Psoas muscle (tissue), 8 donors: Measurements from ENCODE around the gene MICAL1. TPM values are rescaled to one million over a fixed set of nuclear protein-coding genes. Genes with fewer than 3 reads are reported as not detected.
A peak's percentile ranks its signal among the peaks of the same experiment; 100 is the strongest.

Experiments used
- ATAC-seq, 4 donors: fragments of 200-7000 bp; cut with Tn5 transposase; one replicate each; pipeline ENCODE4 v1.9.1; 2020; ENCODE audit warnings: moderate library complexity in 3 of 4, mild to moderate bottlenecking in 2 of 4
- DNase-seq, 2 donors: peaks; one replicate each; pipeline ENCODE4 v3.0.0-alpha.2; 2020
- H3K27ac ChIP-seq: fragments of 200-600 bp; one replicate; pipeline ENCODE4 v1.8.0; 2022
- H3K27me3 ChIP-seq, 3 donors: fragments of 200-600 bp in 1 of 3; one replicate each; pipeline versions ENCODE4 v1.6.1 to v1.8.0; 2013 to 2022; ENCODE audit warnings: low read length in 2 of 3, mild to moderate bottlenecking in 2 of 3, moderate library complexity in 1 of 3; ENCODE audit not compliant: insufficient read depth in 3 of 3
- H3K36me3 ChIP-seq, 2 donors: fragments of 200-600 bp in 1 of 2; one replicate each; pipeline versions ENCODE4 v1.6.1 to v1.8.0; 2013 to 2022; ENCODE audit warnings: low read depth in 1 of 2, mild to moderate bottlenecking in 1 of 2, moderate library complexity in 1 of 2; ENCODE audit not compliant: insufficient read depth in 1 of 2
- H3K4me1 ChIP-seq: fragments of 200-600 bp; one replicate; pipeline ENCODE4 v1.8.0; 2022
- H3K4me3 ChIP-seq: fragments of 200-600 bp; one replicate; pipeline ENCODE4 v1.8.0; 2022; ENCODE audit warnings: mild to moderate bottlenecking
- H3K9me3 ChIP-seq: fragments of 200-600 bp; one replicate; pipeline ENCODE4 v1.8.0; 2022
- WGBS, 3 donors: extraction: QIAGEN DNeasy Blood & Tissue Kit; methylation state at CpG; one replicate each; pipeline versions ENCODE4 v1.1.6 to v1.1.7; 2013; 5-methylcytosine and 5-hydroxymethylcytosine counted together
- intact Hi-C, 2 donors: fragments of 100-400 bp; cut with DNase I; formaldehyde crosslinking; loops; one replicate each; pipeline versions ENCODE4 v1.11.0 to v1.14.2; 2022
- polyA plus RNA-seq, 3 donors: library from polyadenylated mRNA; stranded (reverse); fragments of 200-250 nt; gene quantifications; one replicate each; pipeline ENCODE4 v1.2.3, GENCODE V29; 2013
- total RNA-seq, 4 donors: library from RNA; stranded (reverse); fragmentation: NEBNext Ultra II Directional in 2 of 4; extraction: Animal tissue kit (Norgen Biotek cat#: 25700) in 2 of 4; gene quantifications; one replicate each; pipeline versions ENCODE4 v1.2.1 to v1.2.4, GENCODE V29; 2021 to 2023
- TF ChIP-seq, protein P1 (sequence below): fragments of 200-600 bp; IDR thresholded peaks from one replicate; pipeline ENCODE4 v1.8.0; 2022; ENCODE audit warnings: antibody characterized with exemption
- donor health status: healthy with polysubstance abuse.
- donor health status: DM: no; HTN: no; CAD: no; lungs with moderate emphysema.
- donor health status: Bipolar disorder and iron deficiency.
- donor health status: healthy.
- donor health status: DM: yes; HTN: yes; CAD: no.
- donor health status: DM: no; HTN: no; CAD: no.
- donor health status: DM: no; HTN: no; CAD: no.
- donor health status: DM: yes; HTN: yes; CAD: no.

Gene MICAL1
- total and polyA plus RNA-seq, 7 donors = 3.1 to 9.4 (median 6.2) TPM

DNA sequence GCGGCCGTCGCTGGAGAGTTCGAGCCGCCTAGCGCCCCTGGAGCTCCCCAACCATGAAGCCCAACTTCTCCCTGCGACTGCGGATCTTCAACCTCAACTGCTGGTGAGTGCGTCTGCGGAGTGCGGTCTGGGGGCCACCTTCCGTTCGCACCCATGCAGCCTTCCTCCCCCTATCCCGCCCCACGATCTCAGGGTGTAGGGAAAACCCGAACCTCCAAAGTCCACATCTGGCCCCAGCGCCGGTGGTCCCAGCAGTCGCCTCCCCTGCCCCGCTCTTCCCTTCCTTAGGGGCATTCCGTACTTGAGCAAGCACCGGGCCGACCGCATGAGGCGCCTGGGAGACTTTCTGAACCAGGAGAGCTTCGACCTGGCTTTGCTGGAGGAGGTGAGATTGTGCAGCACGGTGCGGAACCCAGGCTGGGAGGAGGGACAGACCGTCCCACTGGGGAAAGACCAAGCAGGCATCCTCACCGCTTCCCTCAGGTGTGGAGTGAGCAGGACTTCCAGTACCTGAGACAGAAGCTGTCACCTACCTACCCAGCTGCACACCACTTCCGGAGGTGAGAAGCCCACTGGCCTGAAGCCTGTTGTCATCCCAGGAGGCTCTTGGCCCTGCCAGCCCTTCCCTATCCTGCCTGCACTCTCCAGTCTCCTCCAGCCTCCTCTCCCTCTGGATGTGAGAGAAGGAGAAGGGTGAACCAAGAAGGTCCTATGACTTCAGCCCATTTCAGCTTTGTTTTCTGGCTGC is 14.3 kb downstream of the MICAL1 start:
- Histone ChIP-seq H3K36me3 (peaks cover 0 to 20% of the 10 kb centered on the region in 2 donors), H3K27me3 (no peaks in the 10 kb centered on the region), H3K4me1 (peaks cover 17% of the 10 kb centered on the region), H3K27ac (peak overlapping the region; percentile 84), H3K9me3 (no peaks in the 10 kb centered on the region), H3K4me3 (peak overlapping the region; percentile 70)
- intact Hi-C loops = loop anchor here in 1 of 2 donors (2.0 to 5.0 kb wide), 2 partner anchors 42 to 54 kb away; partner anchors contain the start of gene ZBTB24
- DNase-seq (peak; percentile 51 to 73), ATAC-seq (peak; percentile 36 to 72 (median 58))
- TF ChIP-seq, protein P1, sequence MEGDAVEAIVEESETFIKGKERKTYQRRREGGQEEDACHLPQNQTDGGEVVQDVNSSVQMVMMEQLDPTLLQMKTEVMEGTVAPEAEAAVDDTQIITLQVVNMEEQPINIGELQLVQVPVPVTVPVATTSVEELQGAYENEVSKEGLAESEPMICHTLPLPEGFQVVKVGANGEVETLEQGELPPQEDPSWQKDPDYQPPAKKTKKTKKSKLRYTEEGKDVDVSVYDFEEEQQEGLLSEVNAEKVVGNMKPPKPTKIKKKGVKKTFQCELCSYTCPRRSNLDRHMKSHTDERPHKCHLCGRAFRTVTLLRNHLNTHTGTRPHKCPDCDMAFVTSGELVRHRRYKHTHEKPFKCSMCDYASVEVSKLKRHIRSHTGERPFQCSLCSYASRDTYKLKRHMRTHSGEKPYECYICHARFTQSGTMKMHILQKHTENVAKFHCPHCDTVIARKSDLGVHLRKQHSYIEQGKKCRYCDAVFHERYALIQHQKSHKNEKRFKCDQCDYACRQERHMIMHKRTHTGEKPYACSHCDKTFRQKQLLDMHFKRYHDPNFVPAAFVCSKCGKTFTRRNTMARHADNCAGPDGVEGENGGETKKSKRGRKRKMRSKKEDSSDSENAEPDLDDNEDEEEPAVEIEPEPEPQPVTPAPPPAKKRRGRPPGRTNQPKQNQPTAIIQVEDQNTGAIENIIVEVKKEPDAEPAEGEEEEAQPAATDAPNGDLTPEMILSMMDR = no peak
- 1 to 6% (median 4%) methylated on average over 28 to 31 of the region's 31 CpGs for WGBS, 3 donors

DNA sequence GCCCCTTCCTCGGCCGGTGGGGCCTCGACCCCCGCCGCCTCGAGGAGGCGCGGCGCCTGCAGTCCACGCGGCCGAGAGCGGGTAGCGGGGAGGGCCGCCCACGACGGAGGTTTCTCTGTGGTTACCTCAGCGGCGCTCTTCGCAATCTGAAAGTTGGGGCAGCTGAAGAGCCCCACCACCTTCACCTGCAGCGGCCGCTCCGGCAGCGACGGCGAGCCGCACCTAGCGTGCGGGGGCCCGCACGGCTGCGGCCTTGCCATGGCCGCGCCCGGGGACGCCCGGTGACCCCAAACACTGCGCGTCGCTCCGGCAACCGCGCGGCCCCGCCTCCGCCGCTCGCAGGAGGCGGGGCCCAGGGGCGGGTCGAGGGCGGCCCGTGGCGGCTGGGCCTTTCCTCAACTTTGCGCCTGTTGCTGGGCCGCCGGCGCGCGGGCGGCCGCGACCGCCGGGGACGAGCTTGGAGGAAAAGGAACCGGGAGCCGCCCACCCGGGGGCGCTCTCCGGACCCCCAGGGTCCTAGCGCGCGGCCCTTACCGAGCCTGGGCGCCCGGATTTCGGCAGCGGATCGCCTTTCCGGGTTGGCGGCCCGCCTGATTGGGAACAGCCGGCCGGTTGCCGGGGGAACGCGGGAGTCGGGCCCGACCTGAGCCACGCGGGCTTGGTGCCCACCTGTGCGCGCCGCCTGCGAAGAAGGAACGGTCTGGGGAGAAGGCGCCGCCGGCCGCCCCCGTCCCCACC is 15.1 kb downstream of the MICAL1 start, which contains the start of the genes PPIL6 and SMPD2:
TSS of gene PPIL6 (minus strand) at position 298 of the 738 bp plus-strand sequence. CDS start at position 260, 38 bp downstream.
TSS of gene SMPD2 (plus strand) at position 394 of the 738 bp plus-strand sequence. CDS start 398 bp downstream, outside the sequence.
- WGBS, 3 donors = 0 to 1% (median 1%) methylated on average over 65 to 102 of the region's 102 CpGs
- H3K36me3 ChIP-seq = peaks cover 0 to 12% of the 10 kb centered on the region in 2 donors
- no peaks in the 10 kb centered on the region for H3K9me3 ChIP-seq
- TF ChIP-seq, protein P1 = peak; percentile 39
- intact Hi-C loops = loop anchor here in 1 of 2 donors (2.0 to 5.0 kb wide), 2 partner anchors 42 to 53 kb away; partner anchors contain the start of gene ZBTB24
- DNase-seq = peak; percentile 92 to 95
- peak; percentile 90 to 94 (median 94) for ATAC-seq
- peak within 1 kb of the TSS; percentile 84 for H3K27ac ChIP-seq
- no peaks in the 10 kb centered on the region for H3K27me3 ChIP-seq
- peaks cover 17% of the 10 kb centered on the region for H3K4me1 ChIP-seq
- peak within 1 kb of the TSS; percentile 70 for H3K4me3 ChIP-seq

DNA sequence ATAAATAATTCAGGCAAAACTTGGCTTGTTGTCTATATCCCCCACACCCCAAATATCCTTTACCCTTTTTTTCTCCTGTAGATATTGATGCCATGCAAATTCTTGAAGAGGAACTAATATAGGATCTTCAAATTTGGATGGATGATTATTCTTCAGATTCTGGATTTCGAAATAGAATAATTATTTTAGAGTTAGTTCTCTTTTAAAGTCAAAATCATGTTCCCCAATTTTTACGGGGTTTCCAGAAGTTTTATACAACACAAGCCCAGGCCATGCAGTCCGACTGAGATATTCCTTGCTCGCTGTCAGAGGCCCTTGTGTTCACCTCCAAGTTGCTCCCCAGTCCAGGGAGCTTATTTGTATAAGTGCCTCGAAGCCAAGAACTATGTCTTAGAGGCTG is 19.5 kb downstream of the MICAL1 start:
- Histone ChIP-seq H3K4me3 (no peak overlapping the region), H3K27ac (no peak overlapping the region), H3K9me3 (no peaks in the 10 kb centered on the region), H3K27me3 (no peaks in the 10 kb centered on the region), H3K36me3 (no peaks in the 10 kb centered on the region), H3K4me1 (peaks cover 7% of the 10 kb centered on the region)
- no peak for ATAC-seq
- TF ChIP-seq, protein P1 = no peak
- intact Hi-C loops = no loop called here
- 94 to 97% (median 95%) methylated on average over 5 of the region's 5 CpGs for WGBS, 3 donors
- DNase-seq = no peak

DNA sequence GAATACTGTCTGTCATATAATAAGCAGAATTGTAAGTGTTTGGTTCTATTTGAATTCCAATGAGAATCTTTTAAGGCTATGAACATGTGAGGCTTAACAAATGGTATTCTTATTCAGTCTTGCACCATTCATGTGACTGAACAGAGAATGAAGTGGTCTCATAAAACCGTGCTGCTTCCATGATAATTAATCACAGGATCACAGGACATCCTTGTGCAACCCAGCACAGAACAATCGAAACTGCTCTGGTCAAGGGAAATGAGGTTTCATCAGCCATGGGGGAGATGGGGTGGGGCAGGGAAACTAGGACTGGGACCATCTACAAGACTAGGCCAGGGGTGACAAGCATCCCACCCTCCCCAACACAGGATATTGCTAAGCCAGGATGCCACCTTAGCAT is 21.1 kb downstream of the MICAL1 start:
- intact Hi-C loops = no loop called here

More for the DNA sequence above, 21.1 kb downstream of the MICAL1 start:
- Histone ChIP-seq H3K36me3 (no peaks in the 10 kb centered on the region), H3K9me3 (no peaks in the 10 kb centered on the region), H3K4me1 (peaks cover 3% of the 10 kb centered on the region), H3K27me3 (no peaks in the 10 kb centered on the region), H3K27ac (no peak overlapping the region), H3K4me3 (no peak overlapping the region)
- TF ChIP-seq, protein P1 = no peak
- DNase-seq (no peak), ATAC-seq (no peak)
- 51 to 67% (median 62%) methylated on average over 2 of the region's 2 CpGs for WGBS, 3 donors
